ENCODE data around the gene NCF2. TPM values are rescaled to one million over a fixed set of nuclear protein-coding genes. Genes with fewer than 3 reads are reported as not detected.

Gene NCF2
- total RNA-seq, 1 experiment from 2014 or later: 5.5 TPM

DNA sequence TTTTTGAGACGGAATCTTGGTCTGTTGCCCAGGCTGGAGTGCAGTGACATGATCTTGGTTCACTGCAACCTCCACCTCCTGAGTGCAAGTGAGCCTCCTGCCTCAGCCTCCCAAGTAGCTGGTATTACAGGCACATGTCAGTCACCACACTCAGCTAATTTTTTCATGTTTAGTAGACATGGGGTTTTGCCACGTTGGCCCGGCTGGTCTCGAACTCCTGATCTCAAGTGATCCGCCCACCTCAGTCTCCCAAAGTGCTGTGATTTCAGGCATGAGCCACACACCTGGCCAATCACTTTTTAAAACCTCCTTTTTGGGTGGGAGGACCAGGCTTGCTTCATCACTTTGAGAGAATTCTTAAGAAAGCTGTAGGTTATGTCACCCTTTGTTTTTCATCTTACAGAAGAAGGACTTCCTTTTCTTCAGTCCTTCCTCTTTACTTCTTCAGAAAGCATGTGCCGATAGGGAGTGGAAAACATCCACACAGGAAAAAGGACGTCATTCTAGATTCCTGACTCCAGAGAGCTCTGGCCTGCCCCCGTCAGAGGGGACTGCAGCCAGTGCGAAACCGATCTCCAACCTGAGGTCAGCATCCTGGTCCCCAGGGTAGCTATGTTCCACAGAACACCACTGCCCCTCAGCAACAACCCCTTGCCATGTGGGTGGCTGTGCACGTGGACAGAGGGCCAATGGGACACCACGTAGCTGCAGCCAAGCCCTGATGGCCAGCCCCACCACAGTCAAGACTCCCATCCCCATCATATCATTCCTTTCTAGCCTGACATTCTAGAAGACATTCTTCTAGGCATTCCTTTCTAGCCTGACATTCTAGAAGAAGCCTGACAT, 21.9 kb downstream of the NCF2 start:
- Mint-ChIP-seq H3K27ac (ENCODE audit: unreplicated experiment) (peak overlapping the region; percentile 65), H3K36me3 (ENCODE audit: insufficient read depth, unreplicated experiment) (peaks cover 24% of the 10 kb centered on the region), H3K27me3 (ENCODE audit: unreplicated experiment) (no peaks in the 10 kb centered on the region), H3K4me1 (ENCODE audit: low read depth, unreplicated experiment) (peaks cover 26% of the 10 kb centered on the region), H3K4me3 (ENCODE audit: low read depth, unreplicated experiment) (no peak overlapping the region), H3K9me3 (ENCODE audit: low read depth, unreplicated experiment) (no peaks in the 10 kb centered on the region)
- CTCF ChIA-PET: interaction anchor here (0.7 to 0.9 kb wide), 2 partner anchors 43 to 728 kb away, joined by 3 read pairs; no protein-coding TSS in a partner anchor
- TSS peak; percentile 62 for BruUV-seq (replicated peaks)
- DNase-seq: no peak
- TF ChIP-seq CTCF (IDR thresholded peaks at IDR 0.05; ENCODE audit: unreplicated experiment): no peak
- intact Hi-C loops (cut with micrococcal nuclease; ENCODE audit: unreplicated experiment): no loop called here

DNA sequence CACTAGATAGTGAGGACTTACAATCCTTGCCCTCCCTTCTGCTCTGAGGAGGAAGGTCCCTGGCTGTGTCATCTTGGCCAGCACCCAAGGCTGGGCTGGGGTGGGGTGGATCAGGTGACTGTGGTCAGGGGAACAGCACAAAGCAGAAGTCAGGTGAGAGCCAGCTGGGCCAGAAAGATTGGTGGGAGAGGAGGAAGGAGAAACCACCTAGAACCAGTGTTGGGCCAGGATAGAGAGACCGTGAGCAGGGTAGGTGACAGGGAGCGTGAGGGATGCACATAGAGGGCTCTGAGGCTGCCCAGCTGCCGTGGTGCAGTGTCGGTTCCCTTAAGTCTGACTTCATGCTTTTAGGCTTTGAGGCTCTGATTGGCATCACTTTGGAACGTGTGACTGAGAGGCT, 22.7 kb downstream of the NCF2 start:
- Mint-ChIP-seq H3K9me3 (ENCODE audit: low read depth, unreplicated experiment) (no peaks in the 10 kb centered on the region), H3K27me3 (ENCODE audit: unreplicated experiment) (no peaks in the 10 kb centered on the region), H3K27ac (ENCODE audit: unreplicated experiment) (peak overlapping the region; percentile 36), H3K4me3 (ENCODE audit: low read depth, unreplicated experiment) (peak overlapping the region; percentile 11), H3K36me3 (ENCODE audit: insufficient read depth, unreplicated experiment) (peaks cover 24% of the 10 kb centered on the region), H3K4me1 (ENCODE audit: low read depth, unreplicated experiment) (peaks cover 26% of the 10 kb centered on the region)
- peak; percentile 89 for DNase-seq
- intact Hi-C loops (cut with micrococcal nuclease; ENCODE audit: unreplicated experiment): no loop called here
- BruUV-seq (replicated peaks): no TSS peak
- CTCF ChIA-PET: interaction anchor here (0.9 kb wide), 1 partner anchor 44 kb away, joined by 3 read pairs; no protein-coding TSS in a partner anchor
- TF ChIP-seq CTCF (IDR thresholded peaks at IDR 0.05; ENCODE audit: unreplicated experiment): no peak

DNA sequence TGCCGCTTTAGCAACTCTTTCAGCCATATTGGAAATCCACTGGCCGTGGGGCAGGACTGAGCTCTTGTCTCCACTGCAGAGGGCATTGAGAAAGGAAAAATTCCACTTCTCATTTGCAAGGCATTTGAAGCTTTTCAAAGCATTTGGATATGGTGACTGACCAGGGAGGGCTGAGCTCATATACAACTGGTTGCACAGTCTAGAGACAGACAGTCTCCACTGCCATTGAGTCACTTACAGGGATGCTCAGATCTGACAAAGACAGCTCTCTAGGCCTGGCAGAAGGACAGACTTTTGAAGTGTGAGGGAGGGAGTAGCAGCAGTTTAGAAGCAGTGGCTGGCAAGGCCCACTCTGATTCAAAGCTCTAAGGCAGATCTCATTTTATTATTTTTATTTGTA, 24.2 kb downstream of the NCF2 start:
- no peak for DNase-seq
- Mint-ChIP-seq H3K4me3 (ENCODE audit: low read depth, unreplicated experiment) (no peak overlapping the region), H3K9me3 (ENCODE audit: low read depth, unreplicated experiment) (no peaks in the 10 kb centered on the region), H3K4me1 (ENCODE audit: low read depth, unreplicated experiment) (peaks cover 26% of the 10 kb centered on the region), H3K27me3 (ENCODE audit: unreplicated experiment) (no peaks in the 10 kb centered on the region), H3K36me3 (ENCODE audit: insufficient read depth, unreplicated experiment) (peaks cover 24% of the 10 kb centered on the region), H3K27ac (ENCODE audit: unreplicated experiment) (no peak overlapping the region)
- BruUV-seq (replicated peaks): no TSS peak
- no peak for TF ChIP-seq CTCF (IDR thresholded peaks at IDR 0.05; ENCODE audit: unreplicated experiment)
- CTCF ChIA-PET: no interaction called here
- intact Hi-C loops (cut with micrococcal nuclease; ENCODE audit: unreplicated experiment): no loop called here

- CTCF ChIA-PET: no interaction called here
- peaks cover 26% of the 10 kb centered on the region for H3K4me1 Mint-ChIP-seq (ENCODE audit: low read depth, unreplicated experiment)
- H3K27me3 Mint-ChIP-seq (ENCODE audit: unreplicated experiment): no peaks in the 10 kb centered on the region
- intact Hi-C loops (cut with micrococcal nuclease; ENCODE audit: unreplicated experiment): no loop called here
- BruUV-seq (replicated peaks): no TSS peak
- TF ChIP-seq CTCF (IDR thresholded peaks at IDR 0.05; ENCODE audit: unreplicated experiment): no peak
- H3K27ac Mint-ChIP-seq (ENCODE audit: unreplicated experiment): no peak overlapping the region
- H3K9me3 Mint-ChIP-seq (ENCODE audit: low read depth, unreplicated experiment): no peaks in the 10 kb centered on the region
- DNase-seq: no peak
- no peak overlapping the region for H3K4me3 Mint-ChIP-seq (ENCODE audit: low read depth, unreplicated experiment)
- H3K36me3 Mint-ChIP-seq (ENCODE audit: insufficient read depth, unreplicated experiment): peaks cover 24% of the 10 kb centered on the region
These were observed 25.0 kb downstream of the NCF2 start for GRCh38 chr1:183565261-183565660.
